ENCODE results near the gene STARD5. TPM values are rescaled to one million over a fixed set of nuclear protein-coding genes. Genes with fewer than 3 reads are reported as not detected.

STARD5 gene
- total RNA-seq, 1 donor from 2014 or later, result 5.5 TPM

DNA sequence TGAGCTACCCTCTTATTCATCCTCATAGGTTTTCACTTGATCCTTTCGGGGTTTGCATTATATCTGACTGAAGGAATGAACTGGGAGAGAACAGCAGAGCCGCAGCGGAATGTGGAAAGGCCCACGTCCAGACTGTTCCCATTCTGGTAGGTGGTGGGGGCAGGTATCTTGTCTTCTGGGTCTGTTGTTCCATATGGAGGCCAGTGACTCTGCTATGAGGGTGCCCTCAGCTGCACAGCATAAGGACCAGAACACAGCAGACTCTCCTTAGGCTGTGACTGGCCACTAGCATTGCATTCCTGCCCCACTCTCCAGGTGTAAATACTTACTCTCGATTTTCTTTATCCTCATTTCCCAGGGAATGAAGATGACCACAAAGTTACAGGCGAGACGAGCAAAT lies 38.0 kb upstream of the STARD5 start:
- H3K4me2 ChIP-seq (ENCODE audit: low read length), result no peak overlapping the region
- H3K27ac ChIP-seq (ENCODE audit: low read depth, low read length), result no peak overlapping the region
- no peak overlapping the region for H3K27ac Mint-ChIP-seq (ENCODE audit: unreplicated experiment)
- H3K9me3 Mint-ChIP-seq (ENCODE audit: unreplicated experiment), result no peaks in the 10 kb centered on the region
- H3K9me3 ChIP-seq (ENCODE audit: insufficient read depth, low read depth, low read length), result peaks cover 4% of the 10 kb centered on the region
- H3K36me3 ChIP-seq (ENCODE audit: insufficient read depth, low read length), result no peaks in the 10 kb centered on the region
- no peaks in the 10 kb centered on the region for H3K36me3 Mint-ChIP-seq (ENCODE audit: low read depth, unreplicated experiment)
- H3K4me3 ChIP-seq (ENCODE audit: insufficient read depth, low read depth, low read length), result no peak overlapping the region
- H3K79me2 ChIP-seq (ENCODE audit: insufficient read depth, low read length), result no peaks in the 10 kb centered on the region
- no peaks in the 10 kb centered on the region for H3K4me1 ChIP-seq (ENCODE audit: insufficient read depth, low read length)
- no peak overlapping the region for H3K9ac ChIP-seq (ENCODE audit: low read length)
- no peak overlapping the region for H2AFZ ChIP-seq (ENCODE audit: low read depth, low read length)
- H3K4me1 Mint-ChIP-seq (ENCODE audit: low read depth, unreplicated experiment), result no peaks in the 10 kb centered on the region
- H3K4me3 Mint-ChIP-seq (ENCODE audit: unreplicated experiment), result no peak overlapping the region
- peaks cover 2% of the 10 kb centered on the region for H3K27me3 ChIP-seq (ENCODE audit: insufficient read depth, low read length)
- TF ChIP-seq, protein P1, sequence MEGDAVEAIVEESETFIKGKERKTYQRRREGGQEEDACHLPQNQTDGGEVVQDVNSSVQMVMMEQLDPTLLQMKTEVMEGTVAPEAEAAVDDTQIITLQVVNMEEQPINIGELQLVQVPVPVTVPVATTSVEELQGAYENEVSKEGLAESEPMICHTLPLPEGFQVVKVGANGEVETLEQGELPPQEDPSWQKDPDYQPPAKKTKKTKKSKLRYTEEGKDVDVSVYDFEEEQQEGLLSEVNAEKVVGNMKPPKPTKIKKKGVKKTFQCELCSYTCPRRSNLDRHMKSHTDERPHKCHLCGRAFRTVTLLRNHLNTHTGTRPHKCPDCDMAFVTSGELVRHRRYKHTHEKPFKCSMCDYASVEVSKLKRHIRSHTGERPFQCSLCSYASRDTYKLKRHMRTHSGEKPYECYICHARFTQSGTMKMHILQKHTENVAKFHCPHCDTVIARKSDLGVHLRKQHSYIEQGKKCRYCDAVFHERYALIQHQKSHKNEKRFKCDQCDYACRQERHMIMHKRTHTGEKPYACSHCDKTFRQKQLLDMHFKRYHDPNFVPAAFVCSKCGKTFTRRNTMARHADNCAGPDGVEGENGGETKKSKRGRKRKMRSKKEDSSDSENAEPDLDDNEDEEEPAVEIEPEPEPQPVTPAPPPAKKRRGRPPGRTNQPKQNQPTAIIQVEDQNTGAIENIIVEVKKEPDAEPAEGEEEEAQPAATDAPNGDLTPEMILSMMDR (IDR thresholded peaks at IDR 0.05; ENCODE audit: insufficient read depth, low read depth, low read length), result no peak
- no peak for TF ChIP-seq EZH2 (IDR thresholded peaks at IDR 0.05; ENCODE audit: insufficient read depth, low read length)
- FAIRE-seq (no peak), DNase-seq (ENCODE audit: low read depth) (no peak)
- no peaks in the 10 kb centered on the region for H4K20me1 ChIP-seq (ENCODE audit: insufficient read depth, low read length)
- no peaks in the 10 kb centered on the region for H3K27me3 Mint-ChIP-seq (ENCODE audit: low read depth, unreplicated experiment)

DNA sequence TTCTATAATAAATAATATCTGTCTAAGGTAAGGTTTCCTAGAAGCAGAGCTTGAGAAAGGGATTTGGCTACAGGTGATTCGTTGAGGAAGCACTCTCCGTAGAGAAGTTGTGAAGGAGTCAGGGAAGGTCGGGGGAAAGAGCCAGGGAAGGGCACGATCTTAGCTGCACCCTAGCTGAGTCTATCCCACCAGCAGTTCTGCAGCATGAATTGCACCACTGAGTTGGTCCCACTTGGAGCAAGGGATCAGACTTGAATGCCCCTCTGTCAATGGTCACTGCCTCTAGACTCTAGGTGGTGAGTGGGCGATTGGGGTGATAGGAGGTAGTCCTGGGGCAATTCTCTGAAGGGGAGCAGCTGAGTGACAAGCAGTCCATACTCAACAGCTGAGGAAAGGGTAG lies 36.5 kb upstream of the STARD5 start:
- H3K36me3 Mint-ChIP-seq (ENCODE audit: low read depth, unreplicated experiment), result no peaks in the 10 kb centered on the region
- Histone ChIP-seq H3K36me3 (ENCODE audit: insufficient read depth, low read length) (no peaks in the 10 kb centered on the region), H3K27me3 (ENCODE audit: insufficient read depth, low read length) (peaks cover 2% of the 10 kb centered on the region), H4K20me1 (ENCODE audit: insufficient read depth, low read length) (no peaks in the 10 kb centered on the region), H2AFZ (ENCODE audit: low read depth, low read length) (no peak overlapping the region), H3K4me1 (ENCODE audit: insufficient read depth, low read length) (no peaks in the 10 kb centered on the region), H3K9me3 (ENCODE audit: insufficient read depth, low read depth, low read length) (peaks cover 4% of the 10 kb centered on the region), H3K4me2 (ENCODE audit: low read length) (no peak overlapping the region), H3K27ac (ENCODE audit: low read depth, low read length) (no peak overlapping the region), H3K9ac (ENCODE audit: low read length) (no peak overlapping the region), H3K79me2 (ENCODE audit: insufficient read depth, low read length) (no peaks in the 10 kb centered on the region), H3K4me3 (ENCODE audit: insufficient read depth, low read depth, low read length) (no peak overlapping the region)
- no peak overlapping the region for H3K4me3 Mint-ChIP-seq (ENCODE audit: unreplicated experiment)
- TF ChIP-seq, protein P1 (IDR thresholded peaks at IDR 0.05; ENCODE audit: insufficient read depth, low read depth, low read length), result no peak
- TF ChIP-seq EZH2 (IDR thresholded peaks at IDR 0.05; ENCODE audit: insufficient read depth, low read length), result no peak
- DNase-seq (ENCODE audit: low read depth) (no peak), FAIRE-seq (no peak)
- H3K4me1 Mint-ChIP-seq (ENCODE audit: low read depth, unreplicated experiment), result no peaks in the 10 kb centered on the region
- no peaks in the 10 kb centered on the region for H3K27me3 Mint-ChIP-seq (ENCODE audit: low read depth, unreplicated experiment)
- no peaks in the 10 kb centered on the region for H3K9me3 Mint-ChIP-seq (ENCODE audit: unreplicated experiment)
- no peak overlapping the region for H3K27ac Mint-ChIP-seq (ENCODE audit: unreplicated experiment)

DNA sequence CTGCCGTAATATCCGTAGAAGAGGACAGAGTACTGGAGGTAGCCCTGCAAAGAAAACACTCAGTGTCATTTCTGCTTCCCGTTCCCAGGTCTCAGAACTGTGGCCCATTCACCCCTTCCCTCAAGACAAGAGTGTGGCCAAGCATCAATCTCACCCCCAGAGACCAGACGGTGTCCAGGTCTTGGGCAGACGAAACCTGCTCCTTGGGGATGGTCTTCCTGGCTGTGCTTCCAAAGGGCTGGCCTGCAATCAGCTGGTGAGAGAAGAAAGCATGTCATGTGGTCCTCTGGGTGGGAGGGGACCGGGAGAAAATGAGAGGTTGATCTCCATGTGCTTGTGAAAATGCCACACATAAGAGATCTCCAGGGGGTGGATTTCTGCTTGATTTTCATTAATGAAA lies 34.3 kb upstream of the STARD5 start:
- H2AFZ ChIP-seq (ENCODE audit: low read depth, low read length), result no peak overlapping the region
- Mint-ChIP-seq H3K4me1 (ENCODE audit: low read depth, unreplicated experiment) (no peaks in the 10 kb centered on the region), H3K4me3 (ENCODE audit: unreplicated experiment) (no peak overlapping the region), H3K27me3 (ENCODE audit: low read depth, unreplicated experiment) (peaks cover 3% of the 10 kb centered on the region), H3K36me3 (ENCODE audit: low read depth, unreplicated experiment) (no peaks in the 10 kb centered on the region), H3K9me3 (ENCODE audit: unreplicated experiment) (no peaks in the 10 kb centered on the region), H3K27ac (ENCODE audit: unreplicated experiment) (no peak overlapping the region)
- peaks cover 4% of the 10 kb centered on the region for H3K9me3 ChIP-seq (ENCODE audit: insufficient read depth, low read depth, low read length)
- H3K27ac ChIP-seq (ENCODE audit: low read depth, low read length), result no peak overlapping the region
- H3K4me1 ChIP-seq (ENCODE audit: insufficient read depth, low read length), result no peaks in the 10 kb centered on the region
- no peaks in the 10 kb centered on the region for H3K36me3 ChIP-seq (ENCODE audit: insufficient read depth, low read length)
- DNase-seq (ENCODE audit: low read depth), result no peak
- H3K4me2 ChIP-seq (ENCODE audit: low read length), result no peak overlapping the region
- no peak overlapping the region for H3K4me3 ChIP-seq (ENCODE audit: insufficient read depth, low read depth, low read length)
- H4K20me1 ChIP-seq (ENCODE audit: insufficient read depth, low read length), result no peaks in the 10 kb centered on the region
- no peak for FAIRE-seq
- peaks cover 2% of the 10 kb centered on the region for H3K27me3 ChIP-seq (ENCODE audit: insufficient read depth, low read length)
- H3K9ac ChIP-seq (ENCODE audit: low read length), result no peak overlapping the region
- no peaks in the 10 kb centered on the region for H3K79me2 ChIP-seq (ENCODE audit: insufficient read depth, low read length)
- TF ChIP-seq EZH2 (IDR thresholded peaks at IDR 0.05; ENCODE audit: insufficient read depth, low read length), result no peak
- TF ChIP-seq, protein P1 (IDR thresholded peaks at IDR 0.05; ENCODE audit: insufficient read depth, low read depth, low read length), result no peak

Data from astrocyte (in vitro differentiated cells and primary cell).